CD4-positive, alpha-beta T cell treated with Interleukin-17A for 1 hour (primary cell): ENCODE measurements around the gene PLA2R1.

Source experiments
- DNase-seq: peaks from one replicate; pipeline ENCODE4 v3.0.0-alpha.2; 2020

Gene PLA2R1

DNA sequence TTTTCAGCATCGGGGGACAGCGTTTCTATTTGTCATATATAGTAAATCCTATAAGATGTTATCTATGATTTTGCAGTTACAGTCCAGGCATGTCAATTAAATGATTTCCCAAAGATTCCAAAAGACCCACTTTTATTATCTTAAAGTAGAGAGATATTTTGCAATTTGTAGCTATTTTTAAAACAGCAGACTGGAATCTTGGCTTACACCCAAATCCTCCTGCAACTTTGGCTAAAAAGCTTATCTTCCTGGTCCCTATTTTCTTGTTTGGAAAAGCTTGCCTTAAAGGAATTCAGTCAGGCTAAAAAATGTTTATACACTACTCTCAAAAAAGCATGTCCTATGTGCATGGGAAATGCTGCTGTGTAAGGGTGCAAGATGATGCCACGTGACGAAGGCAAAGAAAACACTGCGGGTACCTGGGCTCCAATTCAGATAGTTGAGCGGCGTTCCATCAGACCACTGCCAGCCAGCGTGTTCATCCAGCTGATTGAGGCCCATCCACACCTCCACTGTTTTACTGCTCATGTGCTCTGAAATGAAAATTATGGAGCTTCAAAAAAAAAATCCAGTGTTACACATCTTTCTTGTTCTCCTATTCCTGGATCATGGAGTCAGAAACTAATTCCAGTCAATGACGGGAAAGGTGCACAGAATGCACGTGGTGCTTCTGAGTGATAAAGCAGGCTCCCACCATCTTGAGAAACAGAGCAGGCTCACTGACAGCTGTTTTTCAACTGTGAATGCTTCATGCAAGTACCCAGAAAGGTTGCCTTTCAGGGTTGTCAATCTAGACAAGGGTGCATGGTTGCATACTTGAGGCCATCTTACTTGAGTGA lies 33.8 kb downstream of the PLA2R1 start:
- DNase-seq: no peak

DNA sequence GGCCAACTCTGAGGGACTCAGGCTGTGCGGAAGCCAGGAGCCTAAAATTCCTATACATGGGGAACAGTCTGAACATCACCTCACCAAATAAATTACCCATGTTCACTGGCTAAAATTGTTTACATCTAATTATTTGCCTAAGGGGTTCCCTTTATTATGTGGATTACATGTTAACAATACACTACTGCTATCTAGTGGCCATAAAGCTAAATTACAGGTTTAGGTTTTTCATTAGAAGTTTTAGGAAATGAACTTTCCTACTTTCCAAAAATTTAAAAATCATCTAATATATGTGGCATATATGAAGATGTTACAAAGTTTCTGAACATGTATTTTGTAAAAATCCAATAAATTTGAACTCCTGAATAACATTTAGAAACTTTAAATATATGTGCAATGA lies 40.3 kb downstream of the PLA2R1 start:
- no peak for DNase-seq

DNA sequence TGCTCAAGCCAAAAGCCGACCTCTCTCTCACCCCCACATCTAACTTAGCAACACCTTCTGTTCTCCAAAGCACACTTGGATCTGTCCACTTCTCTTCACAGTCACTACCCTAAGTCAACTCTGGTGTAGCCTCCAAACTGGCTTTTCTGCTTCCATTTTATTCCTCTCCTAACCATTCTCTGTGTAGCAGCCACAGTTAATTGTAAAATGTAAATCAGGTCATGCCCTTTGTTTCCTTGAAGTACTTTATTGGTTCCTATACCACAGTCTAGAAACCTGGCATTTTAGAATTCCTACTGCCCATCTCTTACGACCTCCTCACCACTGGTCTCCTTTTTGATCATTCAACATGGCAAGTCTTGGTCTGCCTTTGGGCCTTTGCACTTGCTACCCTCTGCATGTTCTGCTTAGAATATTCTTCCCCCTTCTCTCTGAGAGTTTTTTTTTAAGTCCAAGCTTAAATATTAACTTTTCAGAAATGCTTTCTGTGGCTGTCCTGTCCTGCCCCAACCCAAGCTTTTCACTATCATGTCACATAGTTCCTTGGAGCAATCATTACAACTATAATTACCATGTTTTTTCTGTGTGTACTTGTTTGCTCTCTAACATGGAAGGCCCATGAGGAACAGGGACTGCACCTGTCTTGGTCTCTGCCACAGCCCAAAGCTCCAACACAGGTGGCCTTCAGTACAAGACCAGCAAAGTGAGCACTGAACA lies 42.9 kb downstream of the PLA2R1 start:
- no peak for DNase-seq

DNA sequence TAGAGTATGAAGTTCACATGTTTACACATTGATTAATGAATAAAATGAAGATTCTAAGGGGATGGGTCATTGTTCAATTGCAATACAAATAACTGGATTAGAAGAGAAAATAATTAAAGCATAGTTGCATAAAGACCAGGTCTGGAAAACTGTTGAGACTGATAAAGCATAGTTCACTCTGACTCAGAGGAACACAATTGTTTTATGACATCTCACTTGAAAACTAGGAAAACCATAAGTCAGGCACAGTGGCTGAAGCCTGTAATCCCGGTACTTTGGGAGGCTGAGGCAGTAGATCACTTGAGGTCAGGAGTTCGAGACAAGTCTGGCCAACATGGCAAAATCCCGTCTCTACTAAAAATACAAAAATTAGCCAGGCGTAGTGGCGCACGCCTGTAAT lies 46.7 kb downstream of the PLA2R1 start:
- DNase-seq: no peak

DNA sequence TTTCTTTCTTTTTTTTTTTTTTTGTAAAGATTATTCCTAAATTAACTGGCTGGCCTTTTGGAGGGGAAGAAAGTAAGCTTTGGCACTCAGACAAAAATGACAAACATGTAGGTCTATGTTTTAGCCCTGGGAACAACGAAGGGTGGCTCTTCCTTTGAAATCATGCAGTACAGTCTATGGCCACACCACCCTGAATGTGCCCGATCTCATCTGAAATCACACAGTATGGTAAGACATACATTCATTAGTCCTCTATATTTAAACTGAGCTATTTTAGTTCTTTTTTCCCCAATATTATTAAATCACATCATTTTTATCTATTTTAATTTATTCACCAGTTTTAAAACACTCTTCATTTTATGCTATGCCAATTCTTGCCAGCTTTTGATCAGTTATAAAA lies 48.2 kb downstream of the PLA2R1 start:
- no peak for DNase-seq

DNA sequence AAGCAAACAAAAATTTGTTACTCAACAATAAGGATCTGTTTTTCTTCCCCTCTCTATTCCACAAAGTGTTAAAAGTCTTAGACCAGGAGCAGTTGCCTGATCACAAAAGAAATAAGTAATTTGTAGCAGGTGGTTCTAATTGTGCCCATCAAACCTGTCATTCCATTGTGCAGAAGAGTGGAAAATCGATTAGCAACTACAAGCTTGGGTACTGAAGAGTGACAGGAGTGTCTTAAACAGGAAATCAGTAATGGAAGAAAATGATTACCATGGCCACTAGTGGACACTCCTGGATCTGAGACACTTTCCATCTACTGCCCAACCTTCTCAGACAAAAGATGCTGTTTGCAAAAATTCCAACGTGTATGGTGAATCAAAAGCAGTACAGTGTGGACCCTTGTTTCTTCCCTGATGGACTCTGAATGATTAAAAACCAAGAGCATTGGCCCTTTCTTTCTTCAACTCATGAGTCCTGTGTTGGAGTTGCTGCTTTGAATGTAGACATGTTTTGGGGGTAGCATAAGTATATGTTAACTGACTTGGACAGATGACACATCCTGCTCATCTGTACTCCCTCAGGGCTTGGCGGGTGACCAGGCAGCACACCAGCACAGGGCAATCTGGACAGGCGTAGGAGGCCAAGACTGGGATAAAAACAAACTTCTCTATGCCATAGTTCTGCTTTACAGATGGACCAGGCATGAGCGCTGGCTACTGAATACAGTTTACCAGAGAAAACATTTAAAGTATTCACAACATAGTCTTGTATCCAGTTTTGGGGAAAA lies 51.9 kb downstream of the PLA2R1 start:
- no peak for DNase-seq

DNA sequence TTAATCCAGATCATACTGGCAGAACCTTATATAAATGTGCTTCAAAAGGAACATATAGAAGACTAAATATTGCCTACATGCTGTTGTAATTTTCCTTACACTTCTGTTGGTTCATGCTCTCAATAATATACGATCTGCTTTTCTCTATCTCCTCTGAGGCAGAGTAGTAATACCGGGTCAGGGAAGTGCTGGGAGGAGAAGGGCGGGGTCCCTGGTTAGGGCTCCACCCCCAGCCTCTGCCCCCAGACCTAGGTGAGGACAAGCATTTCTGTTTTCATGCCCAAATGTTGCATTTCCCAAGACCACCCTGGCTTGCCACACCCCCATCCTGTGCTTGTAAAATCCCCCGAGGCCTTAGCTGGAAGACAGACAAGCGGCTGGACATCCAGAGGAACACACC lies 55.3 kb downstream of the PLA2R1 start:
- no peak for DNase-seq

DNA sequence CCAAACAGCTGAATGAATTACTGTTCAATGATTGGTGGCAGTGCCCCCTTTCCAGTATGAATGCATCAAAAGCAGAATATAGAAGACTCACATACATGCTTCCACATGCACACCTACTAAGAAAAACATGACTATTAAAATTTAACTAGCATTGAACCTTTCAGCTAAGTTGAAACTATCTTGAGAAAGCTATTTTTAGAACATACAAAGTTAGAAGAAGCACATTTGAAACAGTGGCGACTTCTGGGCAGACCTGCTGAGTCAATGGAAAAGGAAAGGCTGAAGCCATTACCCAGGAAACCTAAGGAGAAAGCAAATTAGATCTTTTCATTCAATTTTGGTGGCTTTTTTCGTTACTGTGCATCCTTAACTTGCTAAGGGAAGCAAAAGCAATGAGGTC lies 55.9 kb downstream of the PLA2R1 start:
- no peak for DNase-seq

DNA sequence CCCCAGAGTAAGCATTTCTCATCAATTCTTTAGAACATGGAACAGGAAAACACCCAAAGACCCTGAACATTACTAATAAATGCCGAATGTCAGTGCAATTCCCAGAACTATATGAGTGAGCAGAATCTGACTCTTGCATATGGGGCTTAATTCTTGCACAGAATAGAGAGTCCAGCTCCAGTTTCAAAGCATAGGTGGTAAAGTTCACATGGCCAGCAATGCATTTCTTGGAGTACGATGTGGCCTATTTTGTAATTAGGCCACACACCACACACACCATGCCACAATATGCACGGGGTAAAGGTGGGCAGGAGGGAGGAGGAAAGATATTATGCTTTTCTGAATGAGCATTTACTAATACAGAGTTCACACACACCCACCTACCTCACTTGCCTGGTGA lies 56.5 kb downstream of the PLA2R1 start:
- DNase-seq: no peak

DNA sequence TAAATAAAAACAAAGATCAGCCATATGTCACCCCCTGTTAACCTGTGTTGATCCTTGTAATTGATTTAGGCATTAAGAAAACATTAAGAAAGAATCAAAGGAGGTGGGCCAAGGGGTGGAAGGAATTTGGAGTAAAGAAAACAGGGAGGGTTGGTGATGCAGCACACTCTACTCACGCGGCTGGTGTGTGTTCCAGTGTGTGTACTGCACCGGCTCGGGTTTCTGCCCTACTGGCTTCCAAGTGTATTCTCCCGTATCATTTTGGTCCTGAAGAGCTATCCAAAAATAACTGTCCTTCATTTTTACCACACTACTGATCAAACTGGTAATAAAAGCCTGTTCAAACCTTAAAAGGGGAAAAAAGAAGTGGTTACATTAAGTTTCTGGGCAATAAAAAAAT lies 56.9 kb downstream of the PLA2R1 start:
- no peak for DNase-seq

DNA sequence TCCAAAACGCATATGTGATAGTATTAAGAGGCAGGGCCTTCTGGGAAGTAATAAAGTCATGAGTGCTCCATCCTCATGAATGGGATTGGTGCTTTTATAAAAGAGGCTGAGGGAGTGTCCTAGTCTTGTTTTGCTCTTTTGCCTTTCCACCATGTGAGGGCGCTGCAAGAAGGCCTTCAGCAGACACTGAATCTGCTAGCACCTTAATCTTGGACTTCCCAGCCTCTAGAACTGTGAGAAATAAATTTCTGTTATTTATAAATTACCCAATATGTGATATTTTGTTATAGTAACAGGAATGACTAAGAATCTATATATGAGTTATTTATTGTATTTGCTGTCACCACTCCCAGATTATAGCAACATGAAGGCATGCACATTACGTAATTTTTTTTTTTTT lies 63.5 kb downstream of the PLA2R1 start:
- DNase-seq: no peak

DNA sequence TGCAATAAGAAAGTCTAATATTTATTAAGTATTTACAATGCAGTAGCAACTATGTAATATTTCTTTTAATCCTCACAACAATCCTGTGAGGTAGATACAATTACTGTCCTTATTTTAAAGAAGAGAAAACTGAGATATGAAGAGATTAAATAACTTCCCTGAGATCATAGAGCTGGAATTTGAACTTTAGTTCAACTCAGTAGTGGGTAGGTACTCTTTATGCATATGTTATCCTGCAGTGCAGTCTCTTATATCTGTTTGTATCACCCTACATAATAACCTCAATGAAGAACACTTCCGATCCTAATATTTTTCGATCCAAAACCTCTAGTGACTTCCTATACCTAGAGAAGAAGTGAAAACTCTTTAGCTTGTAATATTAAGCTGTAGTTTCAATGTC lies 64.2 kb downstream of the PLA2R1 start:
- DNase-seq: no peak

DNA sequence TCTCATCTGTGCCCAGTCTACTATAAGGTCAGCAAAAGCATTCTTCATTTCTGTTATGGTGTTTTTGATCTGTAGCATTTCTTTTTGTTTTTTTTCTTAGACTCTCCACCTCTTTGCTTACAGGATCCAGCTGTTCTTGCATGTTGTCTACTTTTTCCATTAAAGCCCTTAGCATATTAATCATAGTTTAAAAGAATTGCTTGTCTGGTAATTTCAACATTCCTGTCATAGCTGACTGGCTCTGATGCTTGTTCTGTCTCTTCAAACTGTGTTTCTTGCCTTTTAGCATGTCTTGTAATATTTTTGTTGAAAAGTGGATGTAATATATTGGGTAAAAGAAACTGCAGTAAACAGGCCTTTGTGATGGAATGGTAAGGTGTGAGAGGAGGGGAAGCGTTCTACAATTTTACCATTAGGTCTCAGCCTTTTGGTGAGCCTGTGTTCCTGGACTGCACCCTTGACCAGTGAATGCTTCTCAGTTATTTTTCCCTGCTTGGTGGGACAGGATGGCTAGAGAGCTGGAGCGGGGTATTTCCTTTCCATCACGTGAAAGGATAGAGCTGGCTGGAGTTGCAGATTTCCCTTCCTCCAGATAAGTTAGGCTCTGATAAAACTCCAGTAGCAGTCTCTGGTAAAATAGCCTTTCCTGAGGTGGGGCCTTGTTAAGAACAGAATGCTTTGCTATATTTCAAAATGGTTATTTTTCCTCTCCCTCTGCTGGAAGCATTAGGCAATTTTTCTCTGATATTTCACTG lies 65.4 kb downstream of the PLA2R1 start:
- DNase-seq: no peak

DNA sequence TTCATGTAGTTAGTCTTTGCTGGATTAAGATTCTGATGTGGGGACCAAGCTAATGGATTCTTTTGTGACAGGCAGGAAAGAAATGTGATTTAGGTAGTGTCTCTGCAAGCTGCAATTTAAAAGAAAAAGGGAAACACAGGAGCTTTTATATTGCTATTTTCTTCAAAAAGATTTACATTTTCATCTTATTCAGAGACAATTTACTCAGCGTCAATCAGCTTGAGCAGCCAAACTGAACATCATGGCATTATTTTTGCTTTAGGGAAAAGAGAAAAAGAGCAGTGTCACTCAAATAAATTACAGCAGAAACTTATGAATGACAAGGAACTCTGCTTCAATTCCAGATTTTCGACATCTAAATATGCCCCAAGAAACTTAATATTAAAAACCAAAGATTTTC lies 67.4 kb downstream of the PLA2R1 start:
- no peak for DNase-seq

DNA sequence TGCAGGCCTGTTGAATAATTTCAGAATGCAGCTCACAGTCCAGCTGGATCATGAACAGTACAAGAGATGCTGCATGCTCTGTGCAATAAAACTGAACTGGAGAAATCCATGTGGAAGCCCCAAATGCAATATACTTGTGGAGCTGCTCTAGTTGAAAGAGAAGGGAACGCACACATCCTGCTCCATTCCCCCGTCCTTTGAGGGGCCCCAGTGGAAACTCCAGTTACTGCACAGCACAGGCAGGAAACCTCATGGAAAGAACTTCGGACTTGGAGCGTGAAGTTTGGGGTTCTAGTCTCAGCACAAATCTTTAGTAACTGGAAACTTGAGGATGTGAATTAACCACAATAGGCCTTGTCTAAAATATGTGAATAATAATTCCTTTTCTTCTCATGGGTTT lies 73.2 kb downstream of the PLA2R1 start:
- DNase-seq: no peak

DNA sequence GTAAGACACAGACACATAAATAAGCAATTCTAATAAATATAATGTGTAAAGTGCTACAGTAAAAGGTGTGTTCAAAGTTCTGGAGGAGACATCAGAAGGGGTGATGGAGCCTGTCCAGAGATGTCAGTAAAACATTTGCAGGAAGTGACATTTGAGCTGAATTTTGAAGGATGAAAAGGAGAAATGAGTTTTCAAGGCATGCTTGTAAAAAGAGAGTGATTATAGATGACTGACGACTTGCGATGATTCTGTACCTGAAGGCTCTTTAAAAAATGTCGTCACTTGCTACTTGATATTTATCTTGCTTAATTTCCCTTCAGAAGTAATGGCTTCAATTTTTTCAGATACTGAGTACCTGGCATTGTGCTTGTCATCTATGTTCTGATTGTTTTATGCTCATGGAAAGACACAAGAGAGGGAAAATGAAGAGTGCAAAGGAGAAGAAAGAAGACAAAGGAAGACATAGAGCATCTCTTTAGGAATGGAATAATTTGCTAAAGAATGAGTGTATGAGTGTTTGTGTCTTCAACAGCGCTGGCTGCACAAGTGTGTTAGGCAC lies 73.9 kb downstream of the PLA2R1 start:
- no peak for DNase-seq

DNA sequence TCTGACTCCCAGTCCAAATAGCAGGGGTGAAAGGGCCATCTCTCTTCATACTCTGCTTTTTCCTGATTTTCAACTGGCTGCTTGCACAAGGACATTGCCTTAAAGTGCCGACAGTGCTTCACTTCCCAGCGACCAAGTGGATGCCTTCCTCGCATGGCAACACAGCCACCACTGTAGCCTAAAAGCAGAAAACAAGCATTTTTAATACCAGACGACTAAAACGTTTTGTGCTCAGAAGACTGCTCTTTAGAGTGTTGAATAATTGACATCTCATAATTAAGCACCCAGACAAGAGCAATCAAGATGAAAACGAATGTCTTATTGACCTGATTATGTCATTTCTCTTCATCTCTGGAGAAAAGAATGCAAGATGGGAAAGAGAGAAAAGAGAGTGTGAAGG lies 75.2 kb downstream of the PLA2R1 start:
- DNase-seq: no peak

DNA sequence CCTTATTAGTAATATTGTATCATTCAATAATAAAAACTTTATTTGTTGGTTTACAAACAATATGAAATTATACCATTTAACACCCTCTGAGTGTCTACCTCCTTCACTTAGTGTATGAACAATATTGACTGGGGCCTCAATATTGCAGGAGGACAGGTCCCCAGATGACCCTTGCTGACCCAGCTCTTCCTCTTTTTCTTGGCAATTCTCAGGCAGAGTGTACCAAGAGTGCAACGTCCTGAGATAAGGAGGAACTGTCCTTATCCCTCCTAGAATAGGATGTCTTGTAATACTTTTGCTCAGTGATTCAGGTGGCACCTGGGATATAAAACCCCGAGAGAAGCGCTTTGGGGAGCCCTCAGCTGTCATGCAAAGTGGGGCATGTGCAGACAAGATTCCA lies 76.8 kb downstream of the PLA2R1 start:
- DNase-seq: no peak

DNA sequence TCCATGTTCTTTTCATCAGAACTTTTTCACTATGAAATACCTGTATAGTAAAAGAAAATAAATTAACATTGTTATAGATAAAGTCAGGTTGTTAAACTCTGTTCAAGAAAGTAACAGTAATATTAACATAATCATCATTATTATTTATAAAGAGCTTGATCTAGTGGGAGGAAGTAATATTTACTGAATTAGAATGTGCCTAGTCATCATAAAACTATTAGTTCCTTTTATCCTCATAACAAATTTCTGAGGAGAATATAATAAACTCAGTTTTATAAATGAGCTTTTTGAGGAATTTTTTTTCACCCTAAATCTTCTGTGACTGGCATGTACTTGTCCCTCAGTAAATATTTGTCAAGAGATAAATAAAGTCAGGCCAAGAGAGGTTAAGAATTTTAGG lies 78.4 kb downstream of the PLA2R1 start:
- no peak for DNase-seq

DNA sequence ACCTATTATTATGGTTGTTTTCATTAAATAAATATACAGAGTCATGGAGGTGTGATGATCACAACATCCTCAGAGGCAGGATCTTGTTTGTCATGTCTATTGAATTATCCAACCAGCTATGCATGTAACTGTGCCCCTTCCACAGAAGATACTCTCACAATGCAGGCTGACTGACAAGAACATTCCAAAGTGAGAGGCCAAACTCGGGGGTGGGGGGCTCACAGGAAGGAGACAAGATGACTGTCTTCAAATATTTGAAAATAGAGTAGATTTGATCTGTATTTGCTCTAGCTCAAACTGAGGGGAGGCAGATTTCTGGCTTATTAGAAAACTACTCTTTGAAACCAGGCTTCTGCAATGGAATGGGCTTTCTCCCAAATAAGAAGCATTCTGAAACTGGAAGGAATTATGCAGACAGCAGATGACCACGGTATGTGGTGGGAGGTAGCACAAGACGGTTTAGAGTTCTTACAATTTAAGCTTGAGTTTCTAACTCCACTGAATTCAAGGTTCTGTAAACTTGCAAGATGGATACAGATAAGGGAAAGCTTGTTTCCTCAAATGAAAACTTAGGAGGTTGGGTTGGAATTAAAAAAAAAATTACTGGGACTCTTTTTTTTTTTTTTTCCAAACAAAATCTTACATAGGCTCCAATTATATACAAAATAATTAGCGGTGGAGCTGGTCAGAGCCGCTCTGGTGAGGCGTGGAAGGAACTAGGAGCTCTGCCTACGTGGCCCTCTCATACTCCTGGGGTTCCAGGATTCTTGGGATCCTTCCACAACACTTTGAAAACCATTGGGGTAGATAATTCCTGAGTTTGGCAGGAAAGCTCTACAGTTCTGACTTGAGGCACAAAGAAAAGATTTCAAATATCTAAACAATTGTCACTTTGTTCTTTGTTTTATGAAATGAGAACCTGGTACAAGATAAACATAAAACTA lies 79.3 kb downstream of the PLA2R1 start:
- no peak for DNase-seq

DNA sequence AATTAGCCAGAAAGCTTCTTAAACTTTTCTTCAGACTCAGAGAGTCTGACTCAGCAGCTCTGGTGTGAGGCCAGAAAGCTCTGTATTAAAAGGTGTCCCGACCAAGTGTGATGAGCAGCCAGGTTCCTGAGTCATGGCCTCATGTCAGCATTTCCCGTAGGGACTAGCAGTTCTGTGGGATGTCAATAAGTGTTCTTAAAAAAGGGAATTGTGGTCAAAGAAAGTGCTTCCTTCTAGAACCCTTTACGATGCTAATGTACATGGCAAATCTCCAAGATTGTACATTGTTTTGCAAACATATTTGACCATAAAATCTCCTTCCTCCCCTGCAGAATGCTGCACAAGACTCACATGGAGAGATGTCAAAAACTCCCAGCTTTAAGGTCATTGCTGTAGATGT lies 80.1 kb downstream of the PLA2R1 start:
- DNase-seq: no peak
